Renal pelvis (tissue), 12 donors: Measurements from ENCODE around the gene A1CF. TPM values are rescaled to one million over a fixed set of nuclear protein-coding genes. Genes with fewer than 3 reads are reported as not detected.
"Not testable (repeated sequence)": the region's sequence is repeated elsewhere in the genome, so short reads cannot be mapped to it uniquely, and the experiment has no call there.

Experiments used
- DNase-seq: peaks from one replicate; pipeline ENCODE4 v3.0.0-alpha.2; 2013
- long read RNA-seq, 16 experiments: transcript quantifications; one replicate each; lab custom pipeline, GENCODE V29; 2026
- polyA plus RNA-seq, 3 donors: library from polyadenylated mRNA; unstranded; fragments of 120-200 nt; gene quantifications; one replicate each; pipeline ENCODE4 v1.2.1, GENCODE V29; 2013; ENCODE audit not compliant: insufficient read length in 3 of 3

A1CF gene, protein sequence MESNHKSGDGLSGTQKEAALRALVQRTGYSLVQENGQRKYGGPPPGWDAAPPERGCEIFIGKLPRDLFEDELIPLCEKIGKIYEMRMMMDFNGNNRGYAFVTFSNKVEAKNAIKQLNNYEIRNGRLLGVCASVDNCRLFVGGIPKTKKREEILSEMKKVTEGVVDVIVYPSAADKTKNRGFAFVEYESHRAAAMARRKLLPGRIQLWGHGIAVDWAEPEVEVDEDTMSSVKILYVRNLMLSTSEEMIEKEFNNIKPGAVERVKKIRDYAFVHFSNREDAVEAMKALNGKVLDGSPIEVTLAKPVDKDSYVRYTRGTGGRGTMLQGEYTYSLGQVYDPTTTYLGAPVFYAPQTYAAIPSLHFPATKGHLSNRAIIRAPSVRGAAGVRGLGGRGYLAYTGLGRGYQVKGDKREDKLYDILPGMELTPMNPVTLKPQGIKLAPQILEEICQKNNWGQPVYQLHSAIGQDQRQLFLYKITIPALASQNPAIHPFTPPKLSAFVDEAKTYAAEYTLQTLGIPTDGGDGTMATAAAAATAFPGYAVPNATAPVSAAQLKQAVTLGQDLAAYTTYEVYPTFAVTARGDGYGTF
- polyA plus RNA-seq: 1 to 10 TPM; 5.3 to 9.1 (median 8.6) TPM
- long read RNA-seq, donor 1, full-length matches to known transcripts: 1 of 1 reads
- long read RNA-seq, donor 1, partial matches to known transcripts: 0 of 1 reads
- long read RNA-seq, donor 1, other reads (novel, unspliced or antisense): 0 of 1 reads
- long read RNA-seq, donor 2: 0 reads
- long read RNA-seq, donor 3, full-length matches to known transcripts: 2 of 2 reads
- long read RNA-seq, donor 3, partial matches to known transcripts: 0 of 2 reads
- long read RNA-seq, donor 3, other reads (novel, unspliced or antisense): 0 of 2 reads
- long read RNA-seq, donor 4, full-length matches to known transcripts: 2 of 2 reads
- long read RNA-seq, donor 4, partial matches to known transcripts: 0 of 2 reads
- long read RNA-seq, donor 4, other reads (novel, unspliced or antisense): 0 of 2 reads
- long read RNA-seq, donor 5: 0 reads
- long read RNA-seq, donor 6, full-length matches to known transcripts: 1 of 1 reads
- long read RNA-seq, donor 6, partial matches to known transcripts: 0 of 1 reads
- long read RNA-seq, donor 6, other reads (novel, unspliced or antisense): 0 of 1 reads
- long read RNA-seq, donor 7, full-length matches to known transcripts: 1 of 1 reads
- long read RNA-seq, donor 7, partial matches to known transcripts: 0 of 1 reads
- long read RNA-seq, donor 7, other reads (novel, unspliced or antisense): 0 of 1 reads
- long read RNA-seq, donor 8: 0 reads
- long read RNA-seq, donor 9, partial matches to known transcripts: 0 of 1 reads
- long read RNA-seq, donor 9, other reads (novel, unspliced or antisense): 0 of 1 reads
- long read RNA-seq, donor 10: 0 reads
- long read RNA-seq, donor 11: 0 reads
- long read RNA-seq, donor 12, full-length matches to known transcripts: 2 of 2 reads
- long read RNA-seq, donor 12, partial matches to known transcripts: 0 of 2 reads
- long read RNA-seq, donor 12, other reads (novel, unspliced or antisense): 0 of 2 reads
- long read RNA-seq, donor 13: 0 reads
- long read RNA-seq, donor 14: 0 reads
- long read RNA-seq, donor 15, full-length matches to known transcripts: 1 of 1 reads
- long read RNA-seq, donor 15, partial matches to known transcripts: 0 of 1 reads
- long read RNA-seq, donor 15, other reads (novel, unspliced or antisense): 0 of 1 reads
- long read RNA-seq, donor 16, full-length matches to known transcripts: 1 of 1 reads
- long read RNA-seq, donor 16, partial matches to known transcripts: 0 of 1 reads
- long read RNA-seq, donor 16, other reads (novel, unspliced or antisense): 0 of 1 reads

- DNase-seq: no peak
These were observed at the start of gene A1CF for GRCh38 chr10:50885097-50885859. Gene A1CF, minus strand, starts transcription at chr10:50885627. Its CDS starts 25,687 bp downstream, at chr10:50859940.

DNA sequence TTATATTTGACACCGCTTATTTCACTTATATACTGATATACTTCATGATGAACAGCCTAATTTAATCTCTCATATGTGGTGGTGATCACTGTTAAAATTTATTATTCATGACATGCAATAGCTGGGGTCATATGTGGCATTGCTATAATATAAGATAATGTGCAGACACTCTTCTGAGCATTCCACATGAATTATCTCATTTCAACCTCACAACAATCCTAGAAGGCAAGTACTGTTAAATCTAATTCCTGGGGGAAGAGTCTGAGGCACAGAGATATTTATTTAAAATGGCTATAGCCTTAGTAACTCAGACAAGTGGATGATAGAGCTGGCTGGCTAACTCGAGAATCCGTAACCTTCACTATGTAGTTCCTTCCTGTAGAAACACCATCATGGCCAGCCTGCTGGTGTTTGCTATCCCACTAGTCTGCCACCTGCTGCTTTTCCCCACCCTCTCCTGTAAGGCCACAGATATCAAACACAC lies 46.6 kb upstream of the A1CF start:
- no peak for DNase-seq

DNA sequence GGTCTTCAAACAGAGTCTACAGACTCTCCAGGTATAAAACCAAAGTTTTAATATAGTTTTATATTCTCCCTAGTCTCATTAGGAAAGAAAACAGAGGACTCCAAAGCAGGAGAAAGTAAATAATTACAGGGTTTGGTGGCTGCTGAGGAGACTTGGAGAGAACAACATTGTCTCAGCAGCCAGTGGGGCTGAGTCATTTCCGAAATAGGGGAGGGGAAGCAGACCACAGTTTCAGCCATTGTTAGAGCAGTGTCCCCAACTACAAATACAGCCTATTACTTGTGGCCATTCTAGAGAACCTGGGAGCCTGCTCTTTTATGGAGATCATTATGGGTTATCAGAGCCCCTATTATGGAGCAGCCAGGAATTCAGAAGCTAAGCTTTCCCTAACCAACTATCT lies 44.2 kb upstream of the A1CF start:
- no peak for DNase-seq

GRCh38 chr10:50928190-50928552 lies 42.7 kb upstream of the A1CF start:
- DNase-seq: no peak

GRCh38 chr10:50927522-50928189 lies 42.2 kb upstream of the A1CF start:
- DNase-seq: no peak

GRCh38 chr10:50923471-50923870 lies 38.0 kb upstream of the A1CF start:
- DNase-seq: not testable (repeated sequence)

DNA sequence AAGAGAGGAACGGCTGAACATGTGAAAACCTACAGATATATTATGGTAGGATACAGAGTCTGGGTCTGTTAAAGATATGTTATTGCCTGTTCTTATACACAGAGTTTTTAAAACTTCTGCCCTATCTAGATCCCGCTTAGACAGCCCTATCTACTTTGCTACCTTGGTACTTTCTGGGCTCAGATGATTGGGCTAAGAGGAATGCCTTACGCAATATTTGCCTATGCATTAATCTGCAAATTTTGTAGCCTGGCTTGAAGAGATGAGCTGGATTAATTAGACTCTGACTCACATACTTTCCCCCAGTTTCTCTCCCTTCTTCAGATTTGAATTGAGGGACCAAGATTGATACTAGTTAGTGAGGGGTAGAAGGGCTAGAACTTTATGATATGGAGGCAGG lies 33.6 kb upstream of the A1CF start:
- DNase-seq: no peak

DNA sequence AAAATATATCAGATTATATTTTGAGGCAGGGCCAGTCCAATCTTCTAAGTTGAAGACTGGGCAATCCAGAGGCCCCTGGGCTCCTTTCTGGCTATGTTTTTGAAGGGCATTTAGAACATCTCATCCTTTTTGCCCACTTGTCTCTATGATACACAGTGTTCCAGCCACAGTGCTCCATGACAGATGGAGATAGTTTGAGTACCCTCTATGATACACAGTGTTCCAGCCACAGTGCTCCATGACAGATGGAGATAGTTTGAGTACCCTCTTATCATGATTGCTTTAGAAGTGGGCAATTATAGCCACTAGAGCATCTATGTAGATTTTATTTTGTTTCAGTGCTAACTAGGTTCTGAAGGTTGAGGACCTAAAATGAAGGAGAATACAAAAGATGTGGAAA lies 33.1 kb upstream of the A1CF start:
- no peak for DNase-seq

DNA sequence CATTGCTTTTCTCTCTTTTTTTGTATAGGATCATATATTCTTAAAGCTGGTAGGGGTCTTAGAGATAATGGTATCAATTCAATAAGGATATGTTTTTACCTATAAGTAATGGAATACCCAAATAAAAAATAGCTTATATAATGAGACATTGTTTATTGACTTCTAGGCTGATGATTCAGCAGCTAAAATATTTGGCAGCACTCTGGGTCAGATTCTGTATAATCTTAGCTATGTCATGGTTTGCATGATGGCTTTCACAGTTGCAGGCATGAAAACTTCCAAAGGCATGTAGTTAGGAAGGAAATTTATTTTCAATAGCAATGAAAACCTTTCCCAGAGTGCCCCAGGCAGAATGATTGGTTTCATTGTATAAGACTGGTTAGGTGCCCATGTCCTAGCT lies 32.1 kb upstream of the A1CF start:
- no peak for DNase-seq

DNA sequence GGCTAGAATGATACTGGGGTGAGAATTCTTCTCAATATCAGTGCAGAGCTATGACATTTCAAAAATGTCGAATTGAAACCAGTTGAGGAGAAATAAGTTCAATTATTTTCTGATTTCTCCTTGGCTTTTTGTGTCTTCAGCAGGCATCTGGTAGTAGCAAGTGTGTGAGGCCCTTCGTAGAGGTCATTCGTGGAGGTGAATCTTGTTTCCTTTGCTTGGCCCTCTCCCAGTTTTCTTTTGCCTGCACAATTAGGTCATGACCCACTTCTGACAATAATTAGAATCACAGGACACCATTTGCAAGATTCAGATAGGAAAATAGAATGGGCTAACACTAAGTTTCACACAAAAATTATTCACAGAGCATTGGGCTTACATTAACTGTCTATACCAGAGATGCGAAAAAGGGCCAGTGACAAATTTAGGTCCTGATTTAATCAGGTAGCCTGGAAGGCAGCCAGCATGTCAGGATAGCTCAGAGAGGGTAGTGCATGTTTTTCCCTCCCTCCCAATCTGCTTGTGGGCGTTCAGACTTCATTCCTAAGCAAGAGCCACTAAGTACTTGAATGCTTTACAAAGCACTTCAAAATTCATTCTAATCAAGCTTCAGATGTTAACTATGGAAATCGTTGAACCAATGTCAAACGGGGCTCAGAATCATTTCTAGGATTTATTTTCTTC lies 24.0 kb upstream of the A1CF start:
- no peak for DNase-seq

DNA sequence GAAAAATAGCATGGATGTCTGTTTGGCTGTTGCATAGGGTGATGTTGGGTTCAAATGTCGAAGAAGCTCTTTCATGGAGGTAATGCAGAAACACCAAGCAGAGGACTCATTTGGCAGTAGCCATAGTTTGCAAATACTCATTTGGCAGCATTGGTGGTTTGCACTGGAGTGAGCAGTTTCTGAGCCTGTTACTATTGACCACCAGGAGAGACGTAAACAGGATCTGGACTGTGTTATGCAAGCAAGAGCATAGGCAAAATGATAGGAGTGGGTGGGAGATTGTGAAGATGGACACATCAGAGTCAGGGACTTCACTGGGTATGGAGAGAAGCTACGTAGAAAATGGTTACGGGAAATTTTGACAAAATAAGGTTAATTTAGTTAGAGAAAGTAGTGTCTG lies 22.9 kb upstream of the A1CF start:
- DNase-seq: no peak

GRCh38 chr10:50905797-50906196 lies 20.4 kb upstream of the A1CF start:
- not testable (repeated sequence) for DNase-seq

DNA sequence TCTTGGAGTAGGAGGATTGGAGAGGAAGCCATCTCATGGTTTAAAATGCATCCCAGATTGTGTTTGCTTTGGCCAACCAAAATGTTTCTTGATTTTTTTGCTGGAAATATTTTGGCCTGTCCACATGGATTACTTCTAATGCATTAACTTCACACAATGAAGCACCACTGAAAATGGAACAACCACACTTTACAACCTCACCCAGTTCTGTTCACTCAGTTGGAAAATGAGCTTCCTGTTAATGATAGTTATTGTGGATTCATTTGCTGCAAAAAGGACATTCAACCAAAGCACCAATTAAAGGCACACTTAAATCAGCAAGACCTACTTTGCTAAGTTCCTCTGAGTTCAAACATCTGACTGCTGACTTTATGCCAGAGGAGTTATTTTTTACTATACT lies 11.3 kb upstream of the A1CF start:
- DNase-seq: peak; percentile 15

- no peak for DNase-seq
These were observed 8.9 kb upstream of the A1CF start for GRCh38 chr10:50894312-50894711.

DNA sequence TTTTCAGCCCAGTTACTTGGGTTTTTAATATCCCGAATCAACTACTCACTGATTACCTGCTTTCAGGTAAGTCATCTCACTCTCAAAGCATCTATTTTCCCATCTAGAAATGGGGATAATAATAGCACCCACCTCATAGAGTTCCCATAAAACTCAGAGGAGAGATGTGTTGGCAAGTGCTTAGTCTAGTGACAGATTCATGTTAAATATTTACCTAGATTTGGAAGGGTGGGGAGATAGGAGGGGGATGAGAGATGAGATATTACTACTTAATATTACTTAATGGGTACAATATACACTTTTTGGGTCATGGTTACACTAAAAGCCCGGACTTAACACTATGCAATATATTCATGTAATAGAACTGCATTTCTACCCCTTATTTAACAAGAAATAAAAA lies 7.0 kb upstream of the A1CF start:
- DNase-seq: no peak

DNA sequence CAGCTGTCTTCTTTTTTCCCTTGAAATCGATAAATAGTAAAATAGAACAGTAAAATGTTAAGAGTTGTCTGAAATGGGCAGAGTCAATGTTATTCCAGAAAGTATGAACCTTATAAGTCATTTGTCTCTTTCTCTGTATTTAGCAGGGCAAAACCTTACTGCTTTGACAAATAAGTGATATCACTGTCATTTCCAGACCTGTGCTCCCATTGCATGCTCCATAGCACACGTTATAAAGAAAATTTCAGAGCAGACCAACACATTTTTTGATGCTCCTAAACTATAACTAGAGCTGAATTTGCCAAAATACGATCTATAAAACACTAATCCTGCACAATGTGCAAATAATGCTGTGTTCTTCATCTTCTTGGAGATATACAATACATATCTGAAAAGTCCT lies 1.1 kb downstream of the A1CF start:
- no peak for DNase-seq

- DNase-seq: no peak
These were observed 1.8 kb downstream of the A1CF start for GRCh38 chr10:50883629-50884028.

- DNase-seq: no peak
These were observed 2.9 kb downstream of the A1CF start for GRCh38 chr10:50882540-50882983.

DNA sequence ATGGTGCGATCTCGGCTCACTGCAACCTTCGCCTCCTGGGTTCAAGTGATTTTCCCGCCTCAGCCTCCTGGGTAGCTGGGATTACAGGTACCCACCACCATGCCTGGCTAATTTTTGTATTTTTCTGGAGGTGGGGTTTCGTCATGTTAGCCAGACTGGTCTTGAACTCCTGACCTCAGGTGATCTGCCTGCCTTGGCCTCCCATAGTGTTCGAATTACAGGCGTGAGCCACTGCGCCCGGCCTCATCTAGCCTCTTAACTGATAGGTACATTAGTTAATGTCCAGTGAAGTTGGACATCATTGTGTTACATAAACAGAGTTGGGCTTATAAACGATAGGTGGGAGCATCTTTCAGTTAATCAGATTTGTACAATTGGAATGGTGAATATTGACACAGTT lies 4.4 kb downstream of the A1CF start:
- DNase-seq: not testable (repeated sequence)
